GM18519 (cell line): ENCODE results near the gene SLC17A2.

ENCODE experiments used
- ATAC-seq: cut with Tn5 transposase; IDR thresholded peaks from one replicate; pipeline ENCODE4 v1.9.1; 2021; ENCODE audit warnings: mild to moderate bottlenecking, moderate library complexity; ENCODE audit not compliant: unreplicated experiment, low FRiP score

The SLC17A2 gene

GRCh38 chr6:25925876-25926275 is 4.6 kb downstream of the SLC17A2 start:
- ATAC-seq, result no peak

- no peak for ATAC-seq
Measured at GRCh38 chr6:25922301-25922700, 8.2 kb downstream of the SLC17A2 start.

- ATAC-seq, result no peak
Measured at GRCh38 chr6:25921525-25922203, 8.8 kb downstream of the SLC17A2 start.

GRCh38 chr6:25919657-25920056 is 10.8 kb downstream of the SLC17A2 start:
- no peak for ATAC-seq

GRCh38 chr6:25918083-25918683 is 12.3 kb downstream of the SLC17A2 start:
- no peak for ATAC-seq

- no peak for ATAC-seq
Measured at GRCh38 chr6:25916789-25917490, 13.6 kb downstream of the SLC17A2 start.

GRCh38 chr6:25916330-25916729 is 14.2 kb downstream of the SLC17A2 start:
- ATAC-seq, result no peak

- ATAC-seq, result no peak
Measured at GRCh38 chr6:25913741-25914140, 16.8 kb downstream of the SLC17A2 start.

GRCh38 chr6:25911351-25911750 is 19.1 kb downstream of the SLC17A2 start:
- ATAC-seq, result no peak

GRCh38 chr6:25907475-25908014 is 22.9 kb downstream of the SLC17A2 start:
- ATAC-seq, result no peak

- no peak for ATAC-seq
Measured at GRCh38 chr6:25903467-25904099, 26.9 kb downstream of the SLC17A2 start.

- ATAC-seq, result no peak
Measured at GRCh38 chr6:25902071-25902470, 28.4 kb downstream of the SLC17A2 start.

- ATAC-seq, result no peak
Measured at GRCh38 chr6:25900843-25901242, 29.6 kb downstream of the SLC17A2 start.

GRCh38 chr6:25899580-25900408 is 30.7 kb downstream of the SLC17A2 start:
- no peak for ATAC-seq

GRCh38 chr6:25899123-25899522 is 31.4 kb downstream of the SLC17A2 start:
- ATAC-seq, result no peak

- no peak for ATAC-seq
Measured at GRCh38 chr6:25898289-25898977, 32.1 kb downstream of the SLC17A2 start.

GRCh38 chr6:25896252-25896651 is 34.2 kb downstream of the SLC17A2 start:
- no peak for ATAC-seq

- ATAC-seq, result no peak
Measured at GRCh38 chr6:25895771-25896170, 34.7 kb downstream of the SLC17A2 start.

GRCh38 chr6:25893778-25894177 is 36.7 kb downstream of the SLC17A2 start:
- no peak for ATAC-seq

- no peak for ATAC-seq
Measured at GRCh38 chr6:25892877-25893276, 37.6 kb downstream of the SLC17A2 start.
